SK-N-MC (cell line): ENCODE measurements around the gene IL6.

ENCODE experiments used
- EZH2 ChIP-seq: fragments of 200-600 bp; sonication (generic); IDR thresholded peaks from one replicate; pipeline ENCODE4 v1.6.1; 2017; ENCODE audit warnings: antibody characterized with exemption
- POLR2AphosphoS5 ChIP-seq: IDR thresholded peaks from 2 replicates; pipeline ENCODE4 v1.6.1; 2012; ENCODE audit warnings: mild to moderate bottlenecking, low read depth, low read length, borderline replicate concordance

GRCh38 chr7:22726345-22726906, 574 bp upstream of the IL6 start:
- TF ChIP-seq EZH2: no peak
- no peak for TF ChIP-seq POLR2AphosphoS5
